Measurements from ENCODE around the gene MVK.

DNA sequence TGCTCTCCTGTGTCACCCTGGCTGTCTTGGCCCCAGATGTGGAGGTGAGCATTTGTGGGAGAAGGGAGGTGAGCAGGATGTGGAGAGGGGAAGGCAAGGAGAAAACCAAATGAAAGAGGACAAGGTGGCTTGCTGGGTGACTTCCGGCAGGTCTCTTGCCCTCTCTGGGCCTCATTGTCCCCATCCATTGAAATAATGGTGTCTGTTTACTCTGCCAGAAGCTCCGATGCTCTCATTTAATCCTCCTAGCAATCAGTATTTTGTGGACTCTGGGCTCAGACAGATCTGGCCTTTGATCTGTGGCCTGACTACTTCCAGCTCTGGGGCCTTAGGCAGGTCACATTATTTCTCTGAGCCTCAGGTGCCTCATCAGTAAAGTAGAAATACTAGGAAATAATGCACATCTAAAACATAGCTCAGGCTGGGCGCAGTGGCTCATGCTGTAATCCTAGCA lies 30.6 kb downstream of the MVK start:
- TF ChIP-seq, protein P1, sequence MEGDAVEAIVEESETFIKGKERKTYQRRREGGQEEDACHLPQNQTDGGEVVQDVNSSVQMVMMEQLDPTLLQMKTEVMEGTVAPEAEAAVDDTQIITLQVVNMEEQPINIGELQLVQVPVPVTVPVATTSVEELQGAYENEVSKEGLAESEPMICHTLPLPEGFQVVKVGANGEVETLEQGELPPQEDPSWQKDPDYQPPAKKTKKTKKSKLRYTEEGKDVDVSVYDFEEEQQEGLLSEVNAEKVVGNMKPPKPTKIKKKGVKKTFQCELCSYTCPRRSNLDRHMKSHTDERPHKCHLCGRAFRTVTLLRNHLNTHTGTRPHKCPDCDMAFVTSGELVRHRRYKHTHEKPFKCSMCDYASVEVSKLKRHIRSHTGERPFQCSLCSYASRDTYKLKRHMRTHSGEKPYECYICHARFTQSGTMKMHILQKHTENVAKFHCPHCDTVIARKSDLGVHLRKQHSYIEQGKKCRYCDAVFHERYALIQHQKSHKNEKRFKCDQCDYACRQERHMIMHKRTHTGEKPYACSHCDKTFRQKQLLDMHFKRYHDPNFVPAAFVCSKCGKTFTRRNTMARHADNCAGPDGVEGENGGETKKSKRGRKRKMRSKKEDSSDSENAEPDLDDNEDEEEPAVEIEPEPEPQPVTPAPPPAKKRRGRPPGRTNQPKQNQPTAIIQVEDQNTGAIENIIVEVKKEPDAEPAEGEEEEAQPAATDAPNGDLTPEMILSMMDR (IDR thresholded peaks at IDR 0.05), result no peak
- no peak for TF ChIP-seq POLR2A (IDR thresholded peaks at IDR 0.05)

Data from stomach (tissue), 4 donors.